HG02798 (cell line): Measurements from ENCODE around the gene CYP27C1.

Experiments used
- ATAC-seq: cut with Tn5 transposase; IDR thresholded peaks from one replicate; pipeline ENCODE4 v1.9.1; 2021; ENCODE audit warnings: mild to moderate bottlenecking; ENCODE audit not compliant: unreplicated experiment, poor library complexity

Gene CYP27C1

DNA sequence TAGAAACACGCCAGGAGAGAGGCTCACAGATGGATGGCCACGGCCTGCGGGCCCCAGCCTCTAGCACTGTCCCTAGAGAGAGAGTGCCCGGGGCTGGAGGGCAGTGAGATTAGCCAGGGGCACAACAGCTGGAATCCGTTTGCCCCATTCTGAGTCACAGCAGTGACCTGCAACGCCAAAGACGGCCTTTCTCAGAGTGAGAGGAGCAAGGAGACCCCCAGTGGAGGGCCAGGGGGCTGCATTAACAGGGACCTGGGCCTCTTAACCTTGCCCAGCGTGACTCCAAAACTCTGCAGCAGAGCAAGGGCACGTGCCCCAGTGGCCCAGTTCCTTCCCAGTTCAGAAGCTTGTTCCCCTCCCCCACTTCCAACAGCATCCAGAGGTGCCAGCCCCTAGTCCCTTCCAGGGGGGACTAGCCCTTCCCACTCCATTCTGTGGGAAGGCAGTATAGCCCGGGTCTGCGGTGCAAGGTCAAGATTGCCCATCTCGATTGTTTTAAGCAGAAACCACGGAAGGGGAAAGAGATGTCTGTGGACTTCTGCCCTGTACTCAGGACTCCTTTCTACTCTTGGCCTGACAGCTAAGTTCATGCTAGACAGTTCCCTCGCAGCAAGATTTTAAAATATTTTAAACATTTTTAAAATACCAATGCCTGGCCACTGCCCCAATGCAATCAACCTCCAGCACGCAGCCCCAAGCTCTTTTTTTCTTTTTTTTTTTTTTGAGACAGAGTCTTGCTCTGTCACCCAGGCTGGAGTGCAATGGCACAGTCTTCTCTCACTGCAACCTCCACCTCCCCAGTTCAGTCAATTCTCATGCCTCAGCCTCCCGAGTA is 62.2 kb downstream of the CYP27C1 start:
- ATAC-seq: no peak

GRCh38 chr2:127157114-127157513 is 63.0 kb downstream of the CYP27C1 start:
- no peak for ATAC-seq

GRCh38 chr2:127155947-127156346 is 64.2 kb downstream of the CYP27C1 start:
- no peak for ATAC-seq

DNA sequence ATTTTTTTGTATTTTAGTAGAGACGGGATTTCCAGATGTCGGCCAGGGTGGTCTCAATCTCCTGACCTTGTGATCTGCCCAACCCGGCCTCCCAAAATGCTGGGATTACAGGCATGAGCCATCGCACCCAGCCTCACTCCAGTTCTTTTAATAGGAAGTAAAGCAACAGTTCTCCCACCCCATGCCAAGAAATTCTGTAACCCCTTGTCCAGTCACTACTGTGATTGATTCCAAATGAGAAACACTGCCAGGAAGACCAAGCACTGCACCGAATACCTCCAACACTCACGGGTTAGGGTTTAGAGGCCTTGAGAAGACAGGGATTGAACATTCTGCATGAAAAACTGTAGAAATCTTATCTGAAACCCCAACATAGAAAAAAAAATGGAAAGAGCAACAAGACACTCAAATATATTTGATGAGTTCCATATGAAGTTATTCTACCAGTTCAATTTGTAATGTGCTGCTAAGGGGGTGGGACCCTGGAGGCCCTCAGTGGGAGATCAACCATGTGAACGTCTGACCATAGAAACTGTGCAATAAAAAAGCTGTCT is 65.0 kb downstream of the CYP27C1 start:
- no peak for ATAC-seq

DNA sequence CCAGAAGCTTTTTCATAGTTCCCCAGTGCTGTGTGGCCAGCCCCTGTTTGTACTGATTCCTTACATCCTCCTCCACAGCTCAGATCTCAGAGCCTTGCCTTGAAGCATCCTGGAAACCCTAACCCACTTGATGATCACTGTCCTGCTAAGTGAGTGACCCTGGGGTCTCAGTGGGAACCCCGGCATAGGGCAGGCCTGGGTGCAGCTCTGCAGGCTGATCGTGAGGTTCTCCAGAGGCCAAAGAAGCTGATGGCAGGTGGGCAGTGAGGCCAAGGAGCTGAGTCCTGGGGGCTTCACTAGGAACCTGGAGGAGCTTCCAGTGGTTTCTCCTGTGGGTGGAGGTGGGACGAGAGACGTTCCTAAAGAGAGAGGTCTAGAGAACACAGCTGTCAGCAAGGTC is 65.7 kb downstream of the CYP27C1 start:
- ATAC-seq: no peak

- no peak for ATAC-seq
Measured at GRCh38 chr2:127153691-127154158, 66.4 kb downstream of the CYP27C1 start.

DNA sequence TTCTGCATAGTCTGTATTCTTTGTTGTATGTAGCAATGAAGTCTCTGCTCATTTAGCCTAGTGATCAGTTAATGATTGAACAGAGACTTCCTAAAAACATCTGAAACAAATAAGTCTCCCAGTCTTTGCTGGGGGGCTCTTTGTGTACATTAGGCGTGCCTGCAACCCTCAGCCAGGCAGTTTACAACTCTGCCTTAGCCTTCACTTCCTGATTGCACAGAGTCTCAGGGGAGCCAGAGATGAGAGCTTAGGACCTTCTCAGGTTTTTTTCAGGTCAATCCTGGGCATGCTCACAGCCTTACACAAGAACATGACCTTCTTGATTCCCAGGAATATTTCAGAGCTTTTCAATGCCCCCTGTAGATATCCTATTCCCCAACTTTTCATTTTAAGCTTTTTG is 69.1 kb downstream of the CYP27C1 start:
- ATAC-seq: no peak

- ATAC-seq: no peak
Measured at GRCh38 chr2:127149384-127149783, 70.7 kb downstream of the CYP27C1 start.

GRCh38 chr2:127146820-127147502 is 73.1 kb downstream of the CYP27C1 start:
- no peak for ATAC-seq

- ATAC-seq: no peak
Measured at GRCh38 chr2:127146071-127146725, 73.9 kb downstream of the CYP27C1 start.

GRCh38 chr2:127145280-127145895 is 74.7 kb downstream of the CYP27C1 start:
- no peak for ATAC-seq

DNA sequence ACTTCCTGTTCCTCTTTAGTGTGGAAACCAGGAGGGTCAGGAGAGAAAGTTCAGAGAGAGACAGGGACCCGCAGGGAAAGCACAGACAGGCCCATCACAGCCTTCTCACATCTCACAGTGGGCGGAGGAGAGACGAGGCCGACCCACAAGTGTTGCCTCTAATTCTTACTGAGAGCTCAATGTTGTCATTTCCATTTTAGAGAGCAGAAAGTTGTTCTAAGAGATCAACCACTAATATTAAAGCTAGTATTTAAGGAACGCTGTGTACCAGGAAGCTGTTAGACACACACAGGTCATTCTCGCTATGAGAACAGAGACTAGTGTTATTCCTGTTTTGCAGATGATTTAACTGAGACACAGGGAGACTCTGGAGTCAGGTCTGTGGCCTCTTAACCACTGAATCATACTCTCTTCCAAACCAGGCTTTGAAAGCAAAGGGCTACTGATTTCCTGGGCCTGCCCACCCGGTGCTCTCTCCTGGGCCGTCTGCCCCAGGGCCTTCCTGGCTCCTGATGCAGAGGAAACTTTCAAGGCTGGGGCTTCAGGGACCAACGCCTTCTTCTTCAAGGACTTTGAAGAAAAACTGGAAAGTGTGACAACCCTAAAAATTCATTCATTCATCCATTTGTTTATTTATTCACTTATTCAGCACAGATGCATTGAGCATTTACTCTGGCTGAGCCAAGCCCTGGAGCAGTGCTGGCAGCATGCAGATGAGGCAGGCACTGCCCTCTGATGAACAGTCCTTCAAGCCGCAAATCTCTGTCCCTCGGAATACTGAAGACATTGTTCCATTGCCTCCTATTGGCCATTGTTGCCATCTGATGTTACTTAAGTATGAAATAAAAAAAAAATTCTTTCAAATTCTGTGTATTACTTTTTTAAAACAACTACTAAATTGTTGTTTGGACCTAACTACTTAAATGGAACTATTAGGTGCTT is 76.0 kb downstream of the CYP27C1 start:
- no peak for ATAC-seq

DNA sequence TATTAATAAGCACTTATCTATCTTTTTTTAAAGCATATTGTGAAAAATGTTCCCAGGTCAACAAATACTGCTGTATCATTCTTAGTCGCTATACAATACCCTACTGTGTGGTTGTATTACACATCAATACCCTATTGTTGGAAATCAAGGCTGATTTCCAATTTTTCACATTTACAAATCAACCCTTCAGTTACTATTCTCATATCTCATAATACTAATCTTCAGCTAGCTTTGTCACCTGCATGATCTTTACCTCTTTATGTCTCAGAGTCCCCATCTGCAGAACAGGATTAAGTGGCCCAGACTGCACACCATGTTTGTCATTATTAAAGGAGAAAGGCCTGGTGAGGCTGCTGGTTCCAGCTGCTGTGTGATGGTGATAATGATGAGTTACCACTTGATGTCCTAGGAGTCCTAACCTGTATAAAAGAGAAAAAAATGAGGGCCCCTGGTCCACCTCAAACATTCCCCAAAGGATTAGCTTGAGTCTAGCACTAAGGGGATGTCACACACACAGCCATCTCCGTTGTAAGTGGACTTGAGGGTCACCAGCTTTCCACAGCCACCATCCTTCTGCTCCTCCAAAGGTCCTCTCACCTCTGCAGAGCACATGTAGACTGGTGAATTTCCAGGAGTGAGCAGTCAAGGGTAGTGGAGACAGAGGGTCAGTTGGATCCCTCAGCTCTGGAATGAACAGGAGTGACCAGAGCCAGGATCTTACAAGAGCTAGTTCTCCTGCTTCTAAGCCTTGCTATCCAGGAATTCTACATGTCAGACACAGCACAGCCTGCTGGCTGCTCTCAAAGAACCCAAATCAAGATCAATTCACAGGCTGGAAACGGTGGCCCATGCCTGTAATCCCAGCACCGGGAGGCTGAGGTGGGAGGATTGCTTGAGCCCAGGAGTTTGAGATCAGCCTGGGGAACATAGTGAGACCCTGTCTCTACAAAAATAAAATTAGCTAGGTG is 77.2 kb downstream of the CYP27C1 start:
- ATAC-seq: no peak

- no peak for ATAC-seq
Measured at GRCh38 chr2:127140538-127140937, 79.6 kb downstream of the CYP27C1 start.

- no peak for ATAC-seq
Measured at GRCh38 chr2:127139766-127140165, 80.3 kb downstream of the CYP27C1 start.

GRCh38 chr2:127138281-127138680 is 81.8 kb downstream of the CYP27C1 start:
- ATAC-seq: no peak

DNA sequence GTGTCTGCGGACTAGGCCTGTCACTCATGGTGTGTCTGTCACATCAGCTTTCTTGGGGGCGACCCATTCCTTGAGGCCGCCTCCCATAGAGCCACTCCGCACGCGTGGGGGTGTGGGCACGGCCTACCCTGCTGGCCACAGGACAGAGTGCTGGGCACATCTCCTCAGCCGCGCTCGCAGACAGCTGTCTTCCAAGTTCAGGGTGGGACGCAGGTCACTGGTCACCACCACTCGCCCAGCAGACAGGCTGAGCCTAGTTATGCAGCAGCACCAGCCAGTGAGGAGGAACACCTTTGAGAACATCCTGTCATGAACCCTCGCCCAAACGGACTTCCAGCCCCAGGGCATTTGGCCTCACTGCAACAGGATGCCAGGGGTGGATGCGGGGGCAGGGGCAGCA is 82.4 kb downstream of the CYP27C1 start:
- no peak for ATAC-seq

DNA sequence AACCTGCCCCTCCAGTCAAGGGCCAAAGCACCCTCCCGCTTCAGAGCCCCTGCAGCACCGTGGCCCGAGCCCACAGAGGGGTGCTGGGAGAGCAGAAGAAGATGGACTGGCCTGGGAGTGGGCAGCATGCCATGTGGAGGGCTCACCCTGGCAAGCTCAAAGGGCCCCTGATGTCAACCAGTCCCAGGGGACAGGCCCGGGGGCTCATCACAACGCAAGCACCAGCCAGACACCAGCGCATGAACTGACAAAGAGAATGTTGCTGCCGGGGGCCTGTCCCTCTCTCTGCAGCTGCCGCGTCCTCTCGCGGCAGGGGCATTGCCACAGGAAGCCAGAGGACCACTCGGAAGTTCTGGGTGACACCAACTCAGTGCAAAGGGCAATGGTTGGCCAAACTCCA is 82.9 kb downstream of the CYP27C1 start:
- no peak for ATAC-seq
